K562 (cell line): ENCODE measurements around the gene FMN2. TPM values are rescaled to one million over a fixed set of nuclear protein-coding genes. Genes with fewer than 3 reads are reported as not detected.

Experiments
- ATAC-seq: fragments of 200-7000 bp; cut with Tn5 transposase; 3 replicates; pipeline ENCODE4 v1.9.1; 2020; ENCODE audit warnings: moderate library complexity
- BruUV-seq: library from RNA; stranded (reverse); fragments of 400-500 nt; replicated peaks from 2 replicates; lab custom pipeline; 2021; lab: Mats Ljungman, UMichigan
- CTCF ChIA-PET: fragments of 300-600 bp; formaldehyde crosslinking; extraction: SDS; loops from one replicate; lab custom pipeline; 2021; ENCODE audit warnings: low intra/inter-chr PET ratio; lab: Yijun Ruan, JAX
- POLR2A ChIA-PET: fragments of 300-600, 350-650 bp; sonication (Branson Sonifier 250); formaldehyde crosslinking; extraction: SDS; loops from one replicate; lab custom pipeline; 2021; ENCODE audit warnings: antibody characterized with exemption, inconsistent platforms; lab: Yijun Ruan, JAX
- DNase-seq, 4 experiments: peaks; one replicate each; pipeline versions ENCODE4 v3.0.0 to v3.0.0-alpha.2; 2011 to 2018; ENCODE audit warnings: low spot score in 3 of 4, mixed read lengths in 3 of 4; ENCODE audit errors: extremely low read depth in 1 of 4
- FAIRE-seq: peaks from 2 replicates; lab custom pipeline; 2011; peaks lifted over from hg19 to GRCh38; lab: Jason Lieb, UNC
- H2AFZ ChIP-seq: 2 replicates; pipeline ENCODE4 v1.6.0; 2011; ENCODE audit warnings: low read depth, low read length, control low read depth, inconsistent platforms
- H3K27ac ChIP-seq: fragments of 200-600 bp; 3 replicates; pipeline ENCODE4 v1.8.0; 2011; ENCODE audit warnings: low read depth, mild to moderate bottlenecking, control low read depth, inconsistent platforms, low read length, moderate library complexity, mixed read lengths; ENCODE audit errors: extremely low read depth
- H3K27me3 ChIP-seq, 2 experiments: fragments of 300-600 bp in 1 of 2; 2 replicates in 1 of 2; 3 replicates in 1 of 2; pipeline versions ENCODE4 v1.6.0 to v1.8.0; 2011; ENCODE audit warnings: inconsistent platforms in 2 of 2, low read length in 2 of 2, mild to moderate bottlenecking in 1 of 2, mixed read lengths in 1 of 2, moderate library complexity in 1 of 2; ENCODE audit not compliant: control insufficient read depth in 2 of 2, insufficient read depth in 2 of 2
- H3K36me3 ChIP-seq: fragments of 300-600 bp; 3 replicates; pipeline ENCODE4 v1.8.0; 2011; ENCODE audit warnings: mild to moderate bottlenecking, low read length, inconsistent platforms; ENCODE audit not compliant: control insufficient read depth, insufficient read depth
- H3K4me1 ChIP-seq, 2 experiments: fragments of 200-600 bp in 1 of 2; replicated peaks in 1 of 2; 2 replicates in 1 of 2; 3 replicates in 1 of 2; pipeline versions ENCODE4 v1.5.1 to v1.8.0; 2011; ENCODE audit warnings: inconsistent platforms in 2 of 2, low read length in 2 of 2, mild to moderate bottlenecking in 1 of 2, mixed read lengths in 1 of 2, moderate library complexity in 1 of 2; ENCODE audit not compliant: control insufficient read depth in 2 of 2, insufficient read depth in 2 of 2
- H3K4me2 ChIP-seq: 2 replicates; pipeline ENCODE4 v1.6.1; 2011; ENCODE audit warnings: low read length, control low read depth, inconsistent platforms, mixed read lengths; ENCODE audit not compliant: insufficient read depth
- H3K4me3 ChIP-seq: fragments of 200-600 bp; sonication (generic), shearing (Covaris generic); 2 replicates; pipeline ENCODE4 v1.5.1; 2016; ENCODE audit warnings: control low read depth, inconsistent platforms
- H3K79me2 ChIP-seq: fragments of 200-600 bp; 3 replicates; pipeline ENCODE4 v1.8.0; 2011; ENCODE audit warnings: low read length, inconsistent platforms; ENCODE audit not compliant: control insufficient read depth, insufficient read depth
- H3K9ac ChIP-seq, 2 experiments: 2 replicates each; pipeline versions ENCODE4 v1.6.0 to v1.6.1; 2011; ENCODE audit warnings: low read depth in 2 of 2, low read length in 2 of 2, control low read depth in 1 of 2, inconsistent platforms in 1 of 2, mild to moderate bottlenecking in 1 of 2, mixed read lengths in 1 of 2; ENCODE audit not compliant: insufficient read depth in 1 of 2
- H3K9me1 ChIP-seq: one replicate; pipeline ENCODE4 v1.6.0; 2011; ENCODE audit warnings: inconsistent platforms, mild to moderate bottlenecking, low read length, moderate library complexity; ENCODE audit not compliant: control insufficient read depth, insufficient read depth
- H3K9me3 ChIP-seq: replicated peaks from 2 replicates; pipeline ENCODE4 v1.5.1; 2011; ENCODE audit warnings: low read depth, low read length, inconsistent platforms; ENCODE audit not compliant: control insufficient read depth, insufficient read depth
- H4K20me1 ChIP-seq: replicated peaks from 2 replicates; pipeline ENCODE4 v1.6.1; 2011; ENCODE audit warnings: low read length, inconsistent platforms, mixed read lengths; ENCODE audit not compliant: control insufficient read depth, insufficient read depth
- CREM ChIP-seq: IDR thresholded peaks from 2 replicates; pipeline ENCODE4 v1.6.1; 2014; ENCODE audit warnings: antibody characterized with exemption, low read depth
- DDX20 ChIP-seq: fragments of 450-650 bp; IDR thresholded peaks from 2 replicates; pipeline ENCODE4 v1.6.1; 2016; ENCODE audit warnings: missing genetic modification characterization, low read depth, mild to moderate bottlenecking, missing compliant biosample characterization, moderate library complexity
- ETV5 ChIP-seq: sonication (generic); formaldehyde crosslinking; IDR thresholded peaks from 2 replicates; pipeline ENCODE4 v1.4.0; 2020; ENCODE audit warnings: low read depth, mild to moderate bottlenecking, missing genetic modification reagents
- FOS ChIP-seq: IDR thresholded peaks from 3 replicates; pipeline ENCODE4 v1.6.1; 2011; ENCODE audit not compliant: insufficient read length; ENCODE audit errors: extremely low read depth
- FOXA3 ChIP-seq, 2 experiments: fragments of 450-650 bp in 1 of 2; sonication (generic) in 1 of 2; formaldehyde crosslinking; IDR thresholded peaks in 1 of 2; conservative IDR thresholded peaks in 1 of 2; 2 replicates each; pipeline versions ENCODE4 v1.4.0 to v1.8.0; 2020 to 2022; ENCODE audit warnings: mild to moderate bottlenecking in 2 of 2, missing genetic modification reagents in 1 of 2
- GABPB2 ChIP-seq: fragments of 250-450 bp; sonication (Bioruptor Pico); conservative IDR thresholded peaks from 2 replicates; pipeline ENCODE4 v1.5.1; 2021; ENCODE audit warnings: mild to moderate bottlenecking
- KDM1A ChIP-seq, 2 experiments: fragments of 450-650 bp; IDR thresholded peaks; 2 replicates each; pipeline ENCODE4 v1.6.1; 2016; ENCODE audit warnings: mild to moderate bottlenecking in 2 of 2
- L3MBTL2 ChIP-seq: fragments of 450-650 bp; IDR thresholded peaks from 2 replicates; pipeline ENCODE4 v1.6.1; 2016; ENCODE audit warnings: mild to moderate bottlenecking, moderate library complexity
- NFIC ChIP-seq: fragments of 450-650 bp; IDR thresholded peaks from 2 replicates; pipeline ENCODE4 v1.6.1; 2017; ENCODE audit warnings: mild to moderate bottlenecking, inconsistent platforms
- PCBP1 ChIP-seq: fragments of 200-400 bp; formaldehyde crosslinking; IDR thresholded peaks from 2 replicates; pipeline ENCODE4 v1.6.1; 2018; ENCODE audit warnings: mild to moderate bottlenecking, low read depth, low read length; ENCODE audit not compliant: poor library complexity, severe bottlenecking
- RAD51 ChIP-seq: fragments of 450-650 bp; IDR thresholded peaks from 2 replicates; pipeline ENCODE4 v1.7.1; 2016; ENCODE audit warnings: low read depth, mild to moderate bottlenecking, borderline replicate concordance
- SMARCC2 ChIP-seq: fragments of 450-650 bp; IDR thresholded peaks from 2 replicates; pipeline ENCODE4 v1.6.1; 2017; ENCODE audit warnings: antibody characterized with exemption, moderate library complexity, mild to moderate bottlenecking, low read depth
- ZBTB17 ChIP-seq: fragments of 450-650 bp; formaldehyde crosslinking; IDR thresholded peaks from 2 replicates; pipeline ENCODE4 v1.4.0; 2020; ENCODE audit warnings: mild to moderate bottlenecking
- ZNF174 ChIP-seq: fragments of 250-450 bp; sonication (Bioruptor Pico); IDR thresholded peaks from 2 replicates; pipeline ENCODE4 v1.4.0; 2020; ENCODE audit warnings: mild to moderate bottlenecking
- in situ Hi-C: fragments of 300-500 bp; cut with MboI; formaldehyde crosslinking; loops from 4 replicates; pipeline ENCODE4 v1.15.0; 2018; ENCODE audit warnings: inconsistent platforms, mixed read lengths
- intact Hi-C: fragments of 100-400 bp; cut with micrococcal nuclease; formaldehyde crosslinking; loops from 2 replicates; pipeline ENCODE4 v1.14.2; 2022
- polyA plus RNA-seq, 8 experiments: library from polyadenylated mRNA; depleted of rRNA in 4 of 8; stranded (reverse) in 5 of 8; unstranded in 3 of 8; fragments of >200 nt; fragmentation: Nextera tagmentation in 2 of 8; fragmentation: Illumina TruSeq in 1 of 8; extraction: Ambion mirVana in 2 of 8; extraction: Trizol in 1 of 8; gene quantifications; 2 replicates each; pipeline versions ENCODE4 v1.2.1 to v1.2.3, GENCODE V29; 2011 to 2014; ENCODE audit warnings: inconsistent platforms in 1 of 8, missing spikeins in 1 of 8
- total RNA-seq, 7 experiments: library from RNA; depleted of rRNA in 6 of 7; stranded (reverse); fragments of >200 nt in 6 of 7; fragmentation: Illumina TruSeq in 2 of 7; extraction: Trizol in 2 of 7; gene quantifications; 2 replicates each; pipeline versions ENCODE4 v1.2.1 to v1.2.3, GENCODE V29; 2011 to 2021; ENCODE audit warnings: low replicate concordance in 1 of 7
- TF ChIP-seq, protein P1 (sequence below): sonication (generic); formaldehyde crosslinking; IDR thresholded peaks from 2 replicates; pipeline ENCODE4 v1.5.0; 2020; ENCODE audit warnings: missing genetic modification reagents
- TF ChIP-seq, protein P2 (sequence below), 2 experiments: fragments of 450-650 bp in 1 of 2; sonication (generic) in 1 of 2; formaldehyde crosslinking; conservative IDR thresholded peaks; 2 replicates each; pipeline versions ENCODE4 v1.4.0 to v1.8.1; 2020 to 2022; ENCODE audit warnings: mild to moderate bottlenecking in 1 of 2, missing genetic modification reagents in 1 of 2
- TF ChIP-seq, protein P3 (sequence below): fragments of 250-450 bp; sonication (Bioruptor Pico); IDR thresholded peaks from 2 replicates; pipeline ENCODE4 v1.5.0; 2022; ENCODE audit warnings: mild to moderate bottlenecking
- TF ChIP-seq, protein P4 (sequence below): fragments of 250-450 bp; sonication (Bioruptor Pico); IDR thresholded peaks from 2 replicates; pipeline ENCODE4 v1.8.0; 2021; ENCODE audit warnings: moderate library complexity, mild to moderate bottlenecking, inconsistent platforms

The FMN2 gene
- total and polyA plus RNA-seq, 9 of the 15 experiments (the other 6 are each of a cell fraction or from before 2014, with no cell fraction given): 0.15 to 0.45 (median 0.16) TPM; not detected in 3

DNA sequence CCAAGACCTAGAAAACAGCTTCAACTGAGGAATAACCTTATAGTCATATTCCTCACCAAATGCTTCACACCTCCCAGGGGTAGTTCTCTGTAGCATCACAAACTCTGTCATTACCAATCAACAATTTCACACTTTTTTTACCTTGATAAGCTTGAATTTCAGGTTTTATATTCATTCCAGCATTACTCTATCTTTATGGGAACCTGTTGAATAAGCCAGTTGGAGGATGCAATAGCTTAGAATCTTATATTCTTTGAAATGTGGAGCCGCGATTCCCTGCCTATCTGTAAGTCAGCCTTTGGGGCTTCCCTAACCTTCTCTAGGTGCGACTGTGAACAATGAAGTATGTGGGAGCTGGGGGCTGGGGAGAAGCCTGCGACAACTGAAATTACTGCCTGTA lies 374.8 kb downstream of the FMN2 start (continued):
- TF ChIP-seq RAD51 (no peak), SMARCC2 (no peak), PCBP1 (no peak), ETV5 (CRISPR knock-in tag) (no peak), ZNF174 (no peak), NFIC (no peak), ZBTB17 (no peak)
- TF ChIP-seq, protein P1, sequence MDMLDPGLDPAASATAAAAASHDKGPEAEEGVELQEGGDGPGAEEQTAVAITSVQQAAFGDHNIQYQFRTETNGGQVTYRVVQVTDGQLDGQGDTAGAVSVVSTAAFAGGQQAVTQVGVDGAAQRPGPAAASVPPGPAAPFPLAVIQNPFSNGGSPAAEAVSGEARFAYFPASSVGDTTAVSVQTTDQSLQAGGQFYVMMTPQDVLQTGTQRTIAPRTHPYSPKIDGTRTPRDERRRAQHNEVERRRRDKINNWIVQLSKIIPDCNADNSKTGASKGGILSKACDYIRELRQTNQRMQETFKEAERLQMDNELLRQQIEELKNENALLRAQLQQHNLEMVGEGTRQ (CRISPR knock-in tag): no peak

DNA sequence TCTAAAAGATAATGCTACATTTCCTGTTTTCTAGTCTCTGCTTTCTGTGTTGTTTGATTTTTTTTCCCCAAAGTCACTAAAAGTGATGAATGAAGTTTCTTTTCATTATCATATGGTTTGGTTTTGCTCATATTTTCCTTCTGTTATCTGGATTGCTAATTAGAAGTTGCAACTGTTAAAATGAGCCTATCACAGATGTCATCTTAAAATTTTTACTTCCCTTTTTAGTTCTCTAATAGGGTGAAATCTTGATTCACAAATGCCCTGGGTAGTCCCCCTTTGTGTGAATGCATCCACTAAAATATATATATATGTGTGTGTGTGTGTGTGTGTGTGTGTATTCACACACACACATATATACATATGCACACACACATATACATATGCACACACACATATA lies 376.2 kb downstream of the FMN2 start:
- Histone ChIP-seq H3K79me2 (no peaks in the 10 kb centered on the region), H3K27ac (no peak overlapping the region), H4K20me1 (no peaks in the 10 kb centered on the region), H3K9me3 (no peaks in the 10 kb centered on the region), H3K4me1 (no peaks in the 10 kb centered on the region), H3K27me3 (no peaks in the 10 kb centered on the region), H2AFZ (no peak overlapping the region), H3K9me1 (no peaks in the 10 kb centered on the region), H3K4me2 (no peak overlapping the region), H3K4me3 (no peak overlapping the region), H3K9ac (no peak overlapping the region), H3K36me3 (no peaks in the 10 kb centered on the region)
- FAIRE-seq (no peak), DNase-seq (no peak), ATAC-seq (no peak)
- in situ Hi-C loops: no loop called here
- POLR2A ChIA-PET: no interaction called here
- BruUV-seq: no TSS peak
- CTCF ChIA-PET: no interaction called here
- intact Hi-C loops: no loop called here
- TF ChIP-seq CREM (no peak), GABPB2 (CRISPR knock-in tag) (no peak), FOS (no peak), L3MBTL2 (no peak), KDM1A (IDR thresholded peaks at IDR 0.05) (no peak), FOXA3 (CRISPR knock-in tag; conservative IDR thresholded peaks at IDR 0.05 in 1 of 2, IDR thresholded peaks at IDR 0.05 in 1 of 2) (no peak), DDX20 (tag) (no peak)
- TF ChIP-seq, protein P2, sequence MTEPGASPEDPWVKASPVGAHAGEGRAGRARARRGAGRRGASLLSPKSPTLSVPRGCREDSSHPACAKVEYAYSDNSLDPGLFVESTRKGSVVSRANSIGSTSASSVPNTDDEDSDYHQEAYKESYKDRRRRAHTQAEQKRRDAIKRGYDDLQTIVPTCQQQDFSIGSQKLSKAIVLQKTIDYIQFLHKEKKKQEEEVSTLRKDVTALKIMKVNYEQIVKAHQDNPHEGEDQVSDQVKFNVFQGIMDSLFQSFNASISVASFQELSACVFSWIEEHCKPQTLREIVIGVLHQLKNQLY (CRISPR knock-in tag; conservative IDR thresholded peaks at IDR 0.05): no peak
- TF ChIP-seq, protein P3, sequence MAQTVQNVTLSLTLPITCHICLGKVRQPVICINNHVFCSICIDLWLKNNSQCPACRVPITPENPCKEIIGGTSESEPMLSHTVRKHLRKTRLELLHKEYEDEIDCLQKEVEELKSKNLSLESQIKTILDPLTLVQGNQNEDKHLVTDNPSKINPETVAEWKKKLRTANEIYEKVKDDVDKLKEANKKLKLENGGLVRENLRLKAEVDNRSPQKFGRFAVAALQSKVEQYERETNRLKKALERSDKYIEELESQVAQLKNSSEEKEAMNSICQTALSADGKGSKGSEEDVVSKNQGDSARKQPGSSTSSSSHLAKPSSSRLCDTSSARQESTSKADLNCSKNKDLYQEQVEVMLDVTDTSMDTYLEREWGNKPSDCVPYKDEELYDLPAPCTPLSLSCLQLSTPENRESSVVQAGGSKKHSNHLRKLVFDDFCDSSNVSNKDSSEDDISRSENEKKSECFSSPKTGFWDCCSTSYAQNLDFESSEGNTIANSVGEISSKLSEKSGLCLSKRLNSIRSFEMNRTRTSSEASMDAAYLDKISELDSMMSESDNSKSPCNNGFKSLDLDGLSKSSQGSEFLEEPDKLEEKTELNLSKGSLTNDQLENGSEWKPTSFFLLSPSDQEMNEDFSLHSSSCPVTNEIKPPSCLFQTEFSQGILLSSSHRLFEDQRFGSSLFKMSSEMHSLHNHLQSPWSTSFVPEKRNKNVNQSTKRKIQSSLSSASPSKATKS: no peak
- TF ChIP-seq, protein P4, sequence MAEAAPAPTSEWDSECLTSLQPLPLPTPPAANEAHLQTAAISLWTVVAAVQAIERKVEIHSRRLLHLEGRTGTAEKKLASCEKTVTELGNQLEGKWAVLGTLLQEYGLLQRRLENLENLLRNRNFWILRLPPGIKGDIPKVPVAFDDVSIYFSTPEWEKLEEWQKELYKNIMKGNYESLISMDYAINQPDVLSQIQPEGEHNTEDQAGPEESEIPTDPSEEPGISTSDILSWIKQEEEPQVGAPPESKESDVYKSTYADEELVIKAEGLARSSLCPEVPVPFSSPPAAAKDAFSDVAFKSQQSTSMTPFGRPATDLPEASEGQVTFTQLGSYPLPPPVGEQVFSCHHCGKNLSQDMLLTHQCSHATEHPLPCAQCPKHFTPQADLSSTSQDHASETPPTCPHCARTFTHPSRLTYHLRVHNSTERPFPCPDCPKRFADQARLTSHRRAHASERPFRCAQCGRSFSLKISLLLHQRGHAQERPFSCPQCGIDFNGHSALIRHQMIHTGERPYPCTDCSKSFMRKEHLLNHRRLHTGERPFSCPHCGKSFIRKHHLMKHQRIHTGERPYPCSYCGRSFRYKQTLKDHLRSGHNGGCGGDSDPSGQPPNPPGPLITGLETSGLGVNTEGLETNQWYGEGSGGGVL (CRISPR knock-in tag): no peak
